Left renal cortex interstitium (tissue), 4 donors: ENCODE data around the gene PBX1. TPM values are rescaled to one million over a fixed set of nuclear protein-coding genes. Genes with fewer than 3 reads are reported as not detected.
A peak's percentile ranks its signal among the peaks of the same experiment; 100 is the strongest.

ENCODE experiments used
- DNase-seq, 4 donors: peaks; one replicate each; pipeline ENCODE4 v3.0.0-alpha.2; 2013; ENCODE audit warnings: low read depth in 4 of 4, low spot score in 2 of 4, missing footprints in 1 of 4
- polyA plus RNA-seq, 4 donors: library from polyadenylated mRNA; unstranded; fragments of 120-200 nt; gene quantifications; one replicate each; pipeline ENCODE4 v1.2.1, GENCODE V29; 2013; ENCODE audit not compliant: insufficient read length in 4 of 4

Gene PBX1
- polyA plus RNA-seq, 4 donors = 156 to 177 (median 163) TPM

- DNase-seq = no peak
Observed at GRCh38 chr1:164562947-164563520, 4.0 kb downstream of the PBX1 start.

GRCh38 chr1:164563721-164564360, 4.9 kb downstream of the PBX1 start:
- DNase-seq = no peak

GRCh38 chr1:164564378-164564777, 5.4 kb downstream of the PBX1 start:
- DNase-seq = no peak

GRCh38 chr1:164565357-164565756, 6.4 kb downstream of the PBX1 start:
- no peak for DNase-seq

- DNase-seq = no peak
Observed at GRCh38 chr1:164567774-164568173, 8.8 kb downstream of the PBX1 start.

GRCh38 chr1:164569241-164569640, 10.3 kb downstream of the PBX1 start:
- no peak for DNase-seq

GRCh38 chr1:164569866-164570265, 10.9 kb downstream of the PBX1 start:
- DNase-seq = no peak

- no peak for DNase-seq
Observed at GRCh38 chr1:164571333-164571732, 12.3 kb downstream of the PBX1 start.

- no peak for DNase-seq
Observed at GRCh38 chr1:164575356-164575886, 16.4 kb downstream of the PBX1 start.

GRCh38 chr1:164576291-164577271, 17.6 kb downstream of the PBX1 start:
- DNase-seq = peak in 1 of 4 donors; percentile 57

- no peak for DNase-seq
Observed at GRCh38 chr1:164577291-164577690, 18.3 kb downstream of the PBX1 start.

GRCh38 chr1:164578479-164579200, 19.7 kb downstream of the PBX1 start:
- no peak for DNase-seq

- no peak for DNase-seq
Observed at GRCh38 chr1:164579381-164579780, 20.4 kb downstream of the PBX1 start.

GRCh38 chr1:164581762-164582161, 22.8 kb downstream of the PBX1 start:
- DNase-seq = no peak

GRCh38 chr1:164583196-164583595, 24.2 kb downstream of the PBX1 start:
- DNase-seq = no peak

GRCh38 chr1:164583835-164584539, 25.0 kb downstream of the PBX1 start:
- DNase-seq = no peak

GRCh38 chr1:164586591-164586990, 27.6 kb downstream of the PBX1 start:
- no peak for DNase-seq

GRCh38 chr1:164587617-164588501, 28.9 kb downstream of the PBX1 start:
- no peak for DNase-seq
